KBM-7 (cell line): ENCODE measurements around the gene ATP2A2.

Source experiments
- DNase-seq: peaks from one replicate; pipeline ENCODE4 v3.0.0-alpha.2; 2015
- in situ Hi-C: fragments of 300-500 bp; cut with MboI; formaldehyde crosslinking; loops from 2 replicates; pipeline ENCODE4 v1.14.3; 2020; ENCODE audit warnings: low sequenced_read_pairs, low pct_unique_long_range_greater_than_20kb, mixed read lengths

The ATP2A2 gene

GRCh38 chr12:110256780-110257431 is 24.1 kb upstream of the ATP2A2 start:
- DNase-seq: peak; percentile 71
- in situ Hi-C loops: no loop called here

GRCh38 chr12:110258466-110258865 is 22.6 kb upstream of the ATP2A2 start:
- in situ Hi-C loops: no loop called here
- no peak for DNase-seq

- DNase-seq: peak; percentile 39
- in situ Hi-C loops: no loop called here
These were observed 18.3 kb upstream of the ATP2A2 start for GRCh38 chr12:110262442-110263388.

- in situ Hi-C loops: no loop called here
- no peak for DNase-seq
These were observed 14.6 kb upstream of the ATP2A2 start for GRCh38 chr12:110266381-110266960.

GRCh38 chr12:110266980-110267620 is 13.9 kb upstream of the ATP2A2 start:
- in situ Hi-C loops: no loop called here
- peak; percentile 58 for DNase-seq

- in situ Hi-C loops: no loop called here
- peak; percentile 46 for DNase-seq
These were observed 11.4 kb upstream of the ATP2A2 start for GRCh38 chr12:110269622-110270124.

GRCh38 chr12:110270125-110270962 is 10.7 kb upstream of the ATP2A2 start:
- in situ Hi-C loops: no loop called here
- peak; percentile 26 for DNase-seq

- in situ Hi-C loops: no loop called here
These were observed 10.0 kb upstream of the ATP2A2 start for GRCh38 chr12:110271015-110271414.

GRCh38 chr12:110277530-110278254 is 3.4 kb upstream of the ATP2A2 start:
- in situ Hi-C loops: no loop called here

More at GRCh38 chr12:110271015-110271414, 10.0 kb upstream of the ATP2A2 start:
- DNase-seq: no peak

GRCh38 chr12:110278255-110278536 is 2.9 kb upstream of the ATP2A2 start:
- in situ Hi-C loops: no loop called here

More at GRCh38 chr12:110277530-110278254, 3.4 kb upstream of the ATP2A2 start:
- no peak for DNase-seq

GRCh38 chr12:110279566-110280375 is 1.3 kb upstream of the ATP2A2 start:
- in situ Hi-C loops: no loop called here
- no peak for DNase-seq

More at GRCh38 chr12:110278255-110278536, 2.9 kb upstream of the ATP2A2 start:
- no peak for DNase-seq

- DNase-seq: no peak
- in situ Hi-C loops: no loop called here
These were observed 662 bp upstream of the ATP2A2 start for GRCh38 chr12:110280392-110280778.

GRCh38 chr12:110281549-110282299 is 677 bp downstream of the ATP2A2 start:
- peak; percentile 63 for DNase-seq
- in situ Hi-C loops: no loop called here

GRCh38 chr12:110282300-110282860 is 1.3 kb downstream of the ATP2A2 start:
- in situ Hi-C loops: no loop called here

GRCh38 chr12:110282956-110283817 is 2.1 kb downstream of the ATP2A2 start:
- DNase-seq: peak; percentile 44
- in situ Hi-C loops: no loop called here

More at GRCh38 chr12:110282300-110282860, 1.3 kb downstream of the ATP2A2 start:
- no peak for DNase-seq
